Islet precursor cell (in vitro differentiated cells): ENCODE results near the gene CELF2.

ENCODE experiments used
- DNase-seq: peaks from one replicate; pipeline ENCODE4 v3.0.0-alpha.2; 2018

CELF2 gene

DNA sequence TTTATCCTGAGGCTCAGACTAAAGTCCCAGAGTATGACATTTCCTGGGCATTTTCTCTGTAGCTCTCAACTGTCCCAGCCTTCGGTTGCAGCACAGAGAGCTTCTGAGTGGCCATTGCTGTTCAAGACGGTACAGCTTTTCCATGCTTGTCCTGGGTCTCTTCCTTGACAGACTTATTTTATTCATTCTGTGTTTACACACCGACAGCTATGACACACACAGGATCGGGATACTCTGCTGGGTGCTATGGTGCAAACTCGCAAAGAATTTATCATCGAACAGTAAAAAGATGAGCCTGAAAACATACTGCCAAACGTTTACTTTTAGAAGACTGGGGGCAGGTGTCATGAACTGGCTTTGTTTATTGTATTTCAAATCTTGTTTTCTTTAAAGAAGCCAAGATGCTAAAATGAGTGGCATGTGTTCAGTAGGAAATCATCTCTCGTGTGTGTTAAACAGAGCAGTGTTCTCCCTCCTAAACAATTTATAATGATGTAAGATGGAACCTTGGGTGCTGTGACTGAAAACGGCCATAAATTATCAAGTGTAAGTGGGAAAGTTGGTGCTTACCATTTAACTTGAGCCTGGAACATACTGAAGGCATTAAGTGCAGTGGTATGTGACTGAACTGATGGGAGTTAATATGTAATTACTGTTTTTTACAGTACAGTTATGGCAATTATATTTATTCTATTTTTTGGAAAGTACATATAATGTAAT is 120.8 kb downstream of the CELF2 start:
- DNase-seq: no peak

DNA sequence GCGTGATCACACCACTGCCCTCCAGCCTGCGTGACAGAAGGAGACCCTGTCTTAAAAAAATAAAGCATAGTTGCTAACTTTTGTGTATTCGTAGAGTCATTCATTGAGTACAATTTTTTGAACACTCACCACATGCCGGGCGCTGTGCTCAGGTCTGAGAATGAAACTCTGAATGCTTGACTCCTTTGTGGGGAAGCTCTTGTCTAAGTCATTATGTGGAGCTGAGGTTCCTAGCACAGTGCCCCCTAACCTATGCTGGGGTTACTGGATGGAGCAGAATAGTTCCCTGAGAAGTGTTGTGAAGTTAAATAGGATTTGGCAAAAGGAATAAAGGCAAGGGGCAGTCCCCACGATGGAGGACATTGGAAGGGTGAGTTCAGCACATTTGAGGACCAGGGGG is 123.3 kb downstream of the CELF2 start:
- no peak for DNase-seq

DNA sequence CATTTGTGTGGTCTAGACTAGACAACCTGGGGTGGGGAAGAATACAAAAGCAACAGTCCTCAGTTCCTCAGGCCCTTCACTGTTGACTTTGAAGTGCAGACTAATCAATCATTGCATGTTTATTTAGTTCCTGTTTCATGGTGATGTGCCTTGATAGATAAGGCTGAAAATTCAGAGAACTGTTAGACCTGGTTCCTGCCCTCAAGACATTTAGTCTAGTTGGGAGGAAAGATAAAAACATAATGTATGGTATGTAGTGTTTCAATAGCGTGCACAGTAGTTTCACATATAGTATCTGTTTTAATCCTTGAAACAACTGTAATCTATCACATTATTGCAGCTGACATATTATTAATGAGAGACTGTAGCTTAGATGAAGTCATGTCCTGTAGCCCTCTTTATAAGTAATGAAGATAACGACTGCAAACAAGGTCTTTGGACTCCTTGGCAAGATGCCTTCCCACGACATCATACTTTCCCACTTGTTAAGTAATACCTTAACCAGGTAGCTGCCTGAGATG is 124.0 kb downstream of the CELF2 start:
- no peak for DNase-seq

DNA sequence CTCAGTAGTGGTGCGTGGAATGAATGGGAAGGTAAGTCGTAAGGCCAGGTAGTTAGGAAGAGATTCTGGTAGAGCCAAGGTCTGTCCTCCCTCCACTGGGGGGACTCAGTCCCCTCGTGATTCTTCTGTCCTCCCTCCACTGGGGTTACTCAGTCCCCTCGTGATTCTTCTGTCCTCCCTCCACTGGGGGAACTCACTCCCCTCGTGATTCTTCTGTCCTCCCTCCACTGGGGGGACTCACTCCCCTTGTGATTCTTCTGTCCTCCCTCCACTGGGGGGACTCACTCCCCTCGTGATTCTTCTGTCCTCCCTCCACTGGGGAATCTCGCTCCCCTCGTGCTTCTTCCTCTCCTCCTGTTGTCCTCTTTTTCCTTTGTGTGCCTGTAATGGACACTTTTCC is 125.1 kb downstream of the CELF2 start:
- DNase-seq: no peak

DNA sequence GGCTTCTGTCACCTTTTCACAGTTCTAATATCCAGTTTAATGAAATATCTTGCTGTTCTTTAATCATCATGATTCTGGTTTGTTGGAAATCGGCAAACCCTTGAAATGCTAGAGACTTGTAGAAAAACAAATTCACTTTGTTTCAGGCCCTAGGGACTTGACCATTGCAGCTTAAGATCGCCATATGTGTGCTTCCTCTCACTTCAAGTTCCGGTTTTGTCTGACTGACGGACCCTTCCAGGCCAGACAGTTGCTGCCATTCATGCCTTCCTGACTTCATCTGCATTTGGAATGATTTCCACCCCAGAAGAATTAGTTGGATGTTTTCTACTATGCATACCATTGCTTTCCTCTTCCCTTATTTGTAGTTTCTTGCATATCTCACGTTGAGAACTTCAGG is 125.6 kb downstream of the CELF2 start:
- DNase-seq: no peak

DNA sequence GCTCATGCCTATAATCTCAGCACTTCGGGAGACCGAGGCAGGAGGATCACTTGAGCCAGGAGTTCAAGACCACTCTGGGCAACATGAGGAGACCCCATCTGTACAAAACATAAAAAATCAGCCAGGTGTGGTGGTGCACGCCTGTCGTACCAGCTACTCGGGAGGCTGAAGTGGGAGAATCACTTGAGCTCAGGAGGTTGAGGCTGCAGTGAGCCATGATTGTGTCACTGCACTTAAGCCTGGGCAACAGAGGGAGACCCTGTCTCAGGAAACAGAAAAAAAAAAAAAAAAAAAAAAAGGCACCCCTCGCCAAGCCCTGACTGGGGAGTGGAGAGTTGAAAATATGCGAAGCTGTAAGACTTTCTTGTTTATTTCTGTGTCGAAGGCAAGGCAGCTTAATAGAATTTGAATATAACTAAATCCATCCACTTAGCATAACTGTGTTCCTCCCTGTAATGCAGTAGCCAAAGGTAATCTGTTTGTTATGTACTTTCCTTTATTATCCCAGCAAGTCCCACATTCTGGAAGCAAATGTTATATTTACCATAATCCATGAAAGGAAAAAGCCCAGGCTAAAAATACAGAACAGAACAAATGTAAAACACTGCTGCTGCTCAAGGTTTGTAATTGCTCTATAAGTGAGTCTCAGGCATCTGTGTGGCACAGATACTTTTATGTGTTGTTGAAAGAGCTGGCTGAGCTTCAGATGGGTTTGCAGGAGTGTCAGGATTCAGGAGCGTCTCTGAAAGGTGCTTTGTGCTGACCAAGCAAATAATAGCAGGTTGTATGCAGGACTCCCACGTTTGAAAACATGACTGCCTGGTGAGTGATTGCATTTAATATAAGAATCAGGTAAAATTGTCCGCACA is 127.2 kb downstream of the CELF2 start:
- no peak for DNase-seq

DNA sequence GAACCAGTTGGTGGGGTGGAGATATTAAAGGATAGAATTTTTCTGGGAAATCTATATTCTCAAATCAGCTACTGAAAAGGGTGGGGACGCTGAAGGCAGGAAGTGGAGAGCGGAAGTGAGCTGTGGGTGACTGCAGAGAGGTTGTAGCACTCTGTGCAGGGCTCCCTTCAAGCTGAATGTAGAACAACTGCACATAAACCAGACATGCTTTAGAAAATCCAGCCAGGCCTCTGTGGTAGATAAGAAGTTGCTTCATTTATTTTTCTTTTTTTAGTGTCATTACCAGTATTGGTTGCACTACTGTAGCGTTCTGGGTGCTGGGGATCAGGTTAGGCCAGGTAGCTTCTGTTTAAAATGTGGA is 127.8 kb downstream of the CELF2 start:
- DNase-seq: no peak

DNA sequence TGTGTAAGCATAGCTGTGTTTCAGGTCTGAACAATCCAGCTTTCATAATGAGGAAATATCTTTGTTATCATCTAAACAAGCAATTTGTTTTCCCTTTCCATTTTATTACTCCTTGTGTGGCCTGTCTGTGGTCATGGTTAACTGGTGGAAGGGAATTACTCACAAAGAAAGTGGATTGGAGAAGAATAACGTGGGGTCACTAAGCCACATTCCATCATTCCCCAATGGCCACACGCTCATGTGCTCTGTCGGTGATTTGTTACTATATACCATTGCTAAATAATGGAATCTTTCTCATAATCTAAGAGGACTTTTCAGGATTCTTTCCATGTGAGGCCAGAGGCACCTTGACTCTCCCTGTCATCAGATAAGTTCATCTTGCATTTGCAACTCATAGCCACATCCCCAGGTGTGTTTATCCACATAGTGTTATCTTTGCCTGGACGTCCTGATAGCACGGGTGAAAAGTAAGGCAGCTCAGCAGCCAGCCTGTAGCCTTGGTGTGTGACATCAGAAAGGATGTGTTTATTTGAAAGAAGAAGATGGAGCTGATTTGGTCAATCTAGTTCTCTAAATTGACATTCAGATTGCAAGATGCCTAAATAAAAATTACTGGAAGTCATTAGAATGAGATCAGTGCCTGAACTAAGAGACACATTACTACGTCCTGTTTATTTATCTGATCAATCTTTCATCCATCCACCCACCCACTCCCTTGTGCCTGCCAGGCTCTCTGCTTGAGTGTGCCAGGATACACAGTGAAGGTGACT is 128.9 kb downstream of the CELF2 start:
- DNase-seq: no peak

DNA sequence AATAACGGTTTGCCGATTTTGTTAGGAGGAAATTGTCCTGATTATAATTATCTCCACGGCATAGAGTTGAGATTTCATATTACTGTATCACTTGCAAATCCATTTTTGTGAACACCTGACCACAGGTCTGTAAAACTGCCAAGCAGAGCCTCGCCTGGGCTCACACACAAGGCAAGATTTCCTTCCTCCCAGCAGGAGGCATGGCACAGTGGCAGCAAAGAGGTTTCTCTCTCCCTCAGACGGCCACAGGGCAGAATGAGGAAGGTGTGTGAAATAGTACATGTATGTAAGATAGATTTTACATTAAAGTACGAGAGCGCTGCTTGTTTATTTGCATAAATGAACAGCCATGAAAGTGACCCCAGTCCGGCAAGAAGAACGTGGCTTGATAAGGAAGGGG is 130.1 kb downstream of the CELF2 start:
- DNase-seq: no peak

DNA sequence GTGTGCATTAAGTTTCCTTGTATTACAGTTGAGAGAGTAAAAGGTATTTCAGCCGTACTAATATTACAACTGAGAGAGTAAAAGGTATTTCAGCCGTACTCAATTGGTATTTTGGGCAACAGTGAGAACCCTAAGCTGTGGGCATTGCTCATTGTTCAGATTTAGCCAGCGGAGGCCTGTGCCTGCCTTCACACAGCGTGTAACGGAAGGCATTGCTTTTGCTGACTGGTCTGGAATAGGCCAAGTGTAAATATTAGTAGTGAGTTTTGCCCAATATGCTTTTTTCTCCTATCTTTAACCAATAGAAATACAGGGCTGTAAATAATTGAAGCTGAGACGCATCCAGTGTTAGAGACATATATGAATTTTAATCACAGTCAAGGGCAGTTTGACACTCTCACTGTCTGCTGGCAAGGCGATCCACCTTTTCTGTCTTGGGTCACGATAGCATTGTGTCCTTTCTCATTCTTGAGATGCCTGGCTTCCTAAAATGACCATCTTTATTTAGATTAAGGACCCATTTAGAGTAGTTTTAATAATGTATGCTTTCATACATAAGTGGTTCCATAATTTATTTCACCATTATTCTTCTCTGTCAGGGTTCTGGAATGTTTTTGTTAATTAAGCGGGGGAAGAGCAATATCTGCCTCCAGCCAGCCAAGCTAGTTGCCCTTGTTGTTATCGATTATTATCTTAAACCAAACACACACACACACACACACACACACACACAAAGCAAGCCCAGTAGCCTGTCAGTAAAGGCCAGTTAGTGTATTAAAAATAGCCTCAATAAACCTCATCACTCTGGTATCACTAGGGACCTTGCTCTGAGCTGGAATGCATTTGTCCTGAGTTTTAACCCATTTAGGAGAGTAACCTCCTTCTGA is 130.7 kb downstream of the CELF2 start:
- no peak for DNase-seq

DNA sequence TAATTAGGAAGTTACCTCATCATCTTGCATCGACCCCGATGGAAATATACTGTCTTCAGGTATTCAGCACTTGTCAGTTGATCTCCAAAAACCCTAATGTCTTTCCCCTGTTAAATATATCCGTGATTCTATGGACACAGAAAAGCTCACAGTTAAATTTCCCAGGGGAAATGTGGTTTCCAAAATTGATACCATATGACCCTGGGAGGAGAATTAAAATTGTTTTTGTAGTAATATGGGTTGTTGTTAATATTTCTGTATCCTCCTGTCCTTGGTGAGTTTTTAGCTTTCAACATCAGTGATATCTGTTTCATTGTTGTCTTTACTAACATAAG is 132.1 kb downstream of the CELF2 start:
- DNase-seq: no peak

DNA sequence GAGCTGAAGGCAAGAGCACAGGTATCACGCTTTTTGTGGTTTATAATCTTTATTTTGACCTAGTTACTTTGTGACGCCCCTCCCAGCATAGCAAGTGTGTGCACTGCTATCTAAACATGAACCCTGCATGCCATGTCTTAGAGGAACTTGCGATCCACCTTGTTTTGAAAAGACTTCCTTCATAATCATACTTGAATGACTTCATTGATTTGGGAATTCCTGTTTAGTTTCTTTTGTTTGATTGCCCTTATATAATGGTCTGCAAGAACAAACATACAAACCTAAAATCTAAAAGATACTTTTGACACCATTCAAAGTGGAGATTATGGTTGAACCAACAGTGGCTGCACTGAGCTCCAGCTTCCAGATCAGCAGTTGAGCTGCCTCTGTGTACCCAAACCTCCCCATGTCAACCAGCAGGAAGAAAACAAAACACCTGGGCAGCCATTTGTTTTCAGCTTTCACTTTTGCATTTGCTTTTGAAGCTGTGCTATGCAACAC is 132.6 kb downstream of the CELF2 start:
- DNase-seq: no peak

DNA sequence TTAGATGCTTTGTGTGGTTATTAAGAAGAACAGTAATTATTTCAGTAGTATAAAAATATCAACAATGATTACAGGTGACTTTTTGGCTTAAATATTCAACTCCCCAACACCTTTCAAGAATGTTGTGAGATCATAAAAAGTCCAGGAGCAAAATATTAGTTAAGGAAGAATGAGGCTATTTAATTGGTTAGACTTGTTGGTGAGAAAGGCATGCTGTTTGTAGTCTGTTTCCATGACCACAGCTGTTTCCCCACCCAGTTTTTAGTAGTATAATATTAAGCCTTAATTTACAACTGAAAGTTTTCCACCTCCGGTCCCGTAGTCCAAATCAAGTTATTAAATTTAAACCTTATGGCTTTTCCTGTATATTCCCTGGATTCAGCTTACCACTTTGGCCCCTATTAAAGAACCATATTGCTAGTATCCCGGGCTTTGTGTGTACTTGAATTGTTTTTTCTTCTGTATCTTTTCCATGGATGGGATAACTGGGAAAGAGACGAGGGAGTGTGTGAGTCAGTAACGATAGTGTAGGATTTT is 133.3 kb downstream of the CELF2 start:
- no peak for DNase-seq

DNA sequence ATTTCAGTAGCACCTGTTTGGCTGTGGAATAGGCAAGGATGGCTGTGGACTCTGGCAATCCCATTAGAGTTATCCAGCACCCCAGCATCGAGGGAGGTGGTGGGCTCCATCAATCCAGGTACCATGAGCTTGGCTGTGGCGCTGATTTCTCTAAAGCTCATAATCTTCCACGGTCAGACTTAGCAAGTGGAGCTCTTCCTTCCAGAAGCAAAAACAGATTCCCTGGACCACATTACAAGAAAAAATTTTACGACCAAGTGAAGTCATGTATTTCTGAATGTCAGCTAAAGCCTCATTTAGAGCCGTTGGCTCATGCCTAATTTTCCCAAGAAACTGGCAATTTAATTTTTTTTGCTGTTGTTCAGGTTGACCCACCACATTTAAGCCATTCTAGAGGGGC is 135.1 kb downstream of the CELF2 start:
- no peak for DNase-seq

DNA sequence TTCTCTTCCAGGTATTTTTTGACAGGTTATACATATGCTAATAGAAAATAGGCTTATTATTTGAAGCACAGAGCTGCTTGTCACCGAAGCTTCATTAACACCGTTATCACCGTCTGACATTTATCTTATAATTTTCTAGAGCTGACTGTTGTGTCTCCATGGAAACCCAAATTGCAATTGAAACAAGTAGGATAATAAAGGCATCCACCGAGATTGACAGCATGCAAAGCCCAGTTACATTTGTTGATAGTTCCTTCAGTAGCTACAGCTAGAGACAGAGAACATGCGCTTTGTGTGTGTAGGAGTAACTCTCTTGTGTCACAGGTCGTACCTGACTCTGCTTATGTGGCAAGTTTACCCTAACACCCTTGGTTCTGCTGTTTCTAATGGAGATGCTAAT is 135.6 kb downstream of the CELF2 start:
- DNase-seq: no peak

DNA sequence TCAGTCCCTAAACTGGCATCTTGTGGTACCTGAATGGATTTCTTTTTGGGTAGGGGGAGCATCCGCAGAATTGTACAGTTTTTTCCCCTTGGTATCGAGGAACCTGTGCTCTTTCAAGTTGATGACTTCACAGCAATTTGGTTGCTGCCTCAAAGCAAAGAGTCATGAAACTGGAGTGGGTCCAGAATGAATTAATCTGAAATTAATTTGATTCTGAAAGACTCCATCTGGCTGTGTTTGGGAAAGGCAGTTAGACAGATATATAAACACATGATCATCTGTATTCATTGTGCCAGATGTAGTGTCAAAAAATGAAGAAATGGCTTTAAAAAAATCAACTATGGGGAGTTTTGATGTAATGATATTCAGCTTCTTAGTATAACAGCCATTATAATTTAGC is 136.1 kb downstream of the CELF2 start:
- DNase-seq: no peak

DNA sequence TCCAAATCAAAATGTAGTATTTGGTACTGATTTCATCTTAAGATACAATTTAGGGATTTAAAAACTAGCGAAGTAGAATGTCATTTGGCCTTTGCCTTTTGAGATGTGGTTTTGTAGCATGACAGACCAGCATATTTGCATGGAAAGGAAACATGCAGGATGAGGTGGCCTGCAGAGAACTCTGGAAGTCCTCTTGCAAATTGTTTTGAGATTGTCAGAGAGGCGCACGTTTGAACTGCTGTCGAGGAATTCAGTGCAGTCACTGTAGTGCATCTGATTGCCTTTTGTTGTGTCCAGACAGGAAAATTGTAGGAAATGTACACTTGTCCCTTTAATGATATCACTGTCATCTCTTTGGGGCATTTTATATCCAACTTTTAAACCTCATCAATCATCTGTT is 136.7 kb downstream of the CELF2 start:
- peak; percentile 65 for DNase-seq

DNA sequence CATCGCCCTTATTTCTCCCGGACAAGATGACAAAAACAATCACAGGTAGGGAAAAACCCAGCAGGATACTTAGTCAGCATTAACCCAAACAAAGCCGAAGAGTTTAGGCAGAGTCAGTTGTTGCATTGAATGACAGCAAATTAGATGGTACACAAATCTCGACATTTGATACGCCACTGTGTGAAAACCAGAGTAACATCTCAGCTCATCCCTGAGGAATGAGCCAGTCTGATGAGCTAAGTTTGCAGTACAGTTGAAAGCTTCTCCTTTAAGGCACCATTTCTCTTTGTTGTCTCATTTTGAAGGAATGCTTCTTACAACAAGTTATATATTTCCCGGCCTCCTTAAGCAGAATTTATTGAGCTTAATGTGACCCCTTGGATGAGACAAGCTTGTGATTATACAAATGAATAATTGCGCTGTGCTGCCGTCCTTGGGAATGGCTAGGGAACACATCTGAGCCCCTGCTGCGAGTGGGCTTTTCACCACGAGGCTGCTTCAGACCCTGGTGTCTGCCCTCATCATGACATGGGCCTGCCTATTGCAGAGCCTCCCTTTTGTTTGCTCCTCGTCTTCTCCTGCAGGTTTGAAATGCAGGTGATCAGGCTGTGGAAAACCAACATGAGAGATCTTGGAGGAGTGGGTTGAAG is 137.3 kb downstream of the CELF2 start:
- no peak for DNase-seq

DNA sequence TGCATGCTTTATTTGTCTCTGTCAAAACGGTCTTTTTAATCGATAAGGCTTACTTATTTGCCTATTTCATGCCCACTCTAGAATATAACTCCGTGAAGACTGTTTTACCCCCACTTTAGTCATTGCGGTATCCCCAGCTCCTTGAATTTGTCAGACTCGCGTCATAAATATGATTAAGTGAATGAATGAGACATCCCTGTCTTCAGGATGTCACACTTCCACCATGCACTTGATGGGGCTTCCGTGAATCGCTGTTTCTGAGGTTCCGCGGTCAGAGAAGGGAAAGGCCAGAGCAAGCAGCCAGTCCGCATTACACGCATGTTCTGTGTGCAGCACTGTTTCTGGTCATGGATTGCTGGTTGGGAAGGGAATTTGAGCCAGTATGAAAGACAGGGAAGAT is 138.8 kb downstream of the CELF2 start:
- DNase-seq: no peak

DNA sequence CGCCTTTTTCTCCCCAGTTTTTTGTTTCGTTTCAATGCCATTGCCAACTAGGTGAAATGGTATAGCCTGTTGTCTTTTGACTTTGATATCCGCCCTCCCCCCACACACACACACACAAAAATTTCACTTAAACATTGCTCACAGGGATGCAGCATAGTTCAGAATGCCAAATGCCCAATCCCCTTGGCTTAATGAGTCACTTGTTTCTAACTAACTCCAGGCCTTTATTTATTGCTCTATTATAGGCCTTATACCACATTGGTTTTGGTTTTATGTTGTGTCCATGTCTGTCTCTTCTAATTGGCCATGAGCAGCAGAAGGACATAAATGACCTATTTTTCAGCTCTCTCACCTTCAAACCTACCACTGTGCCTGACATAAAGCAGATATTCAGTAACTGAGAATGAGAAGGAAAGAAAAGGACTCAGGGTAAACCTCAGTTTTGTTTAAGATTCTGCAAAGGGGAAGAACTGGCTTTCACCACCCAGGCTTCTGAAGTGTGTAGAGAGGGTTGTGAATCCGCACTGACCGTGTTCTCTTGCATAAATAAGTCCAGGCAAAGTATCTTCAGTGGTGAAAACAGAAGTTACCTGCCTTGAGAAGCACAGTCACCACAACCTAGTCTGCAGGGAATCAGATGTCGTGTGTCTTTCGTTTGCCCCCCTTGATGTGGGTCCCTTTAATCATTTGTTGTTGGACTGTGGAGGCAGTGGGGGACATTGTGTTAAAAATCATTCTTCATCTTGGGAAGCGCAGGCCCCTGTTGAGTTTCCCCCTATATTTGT is 139.8 kb downstream of the CELF2 start:
- no peak for DNase-seq

DNA sequence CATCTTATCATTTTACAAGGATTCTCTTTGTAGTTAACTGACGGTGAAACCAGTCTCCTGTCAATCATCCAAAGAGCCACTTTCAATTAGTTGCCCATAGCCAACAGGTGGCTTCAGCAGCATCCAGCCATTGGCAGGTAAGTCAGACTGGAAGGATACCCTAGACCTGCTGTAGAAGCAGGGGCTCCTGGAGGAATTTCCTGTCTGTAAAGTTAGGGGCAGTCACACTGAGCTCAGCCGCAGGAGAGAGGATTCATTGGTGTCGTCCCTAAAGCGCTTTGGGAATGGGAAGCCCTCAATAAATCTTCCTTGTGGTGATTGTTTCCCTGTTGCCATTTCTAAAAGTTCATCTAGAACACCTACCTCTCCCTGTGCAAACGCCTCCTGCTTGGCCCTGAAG is 140.4 kb downstream of the CELF2 start:
- peak; percentile 15 for DNase-seq
